OCI-LY1 (cell line): ENCODE measurements around the gene PLXNA3.

Experiments used
- H2AFZ ChIP-seq: fragments of 200-600 bp; sonication (generic), shearing (Covaris generic); 2 replicates; pipeline ENCODE4 v1.6.0; 2014; ENCODE audit warnings: antibody characterized with exemption, mild to moderate bottlenecking, low read length
- H3F3A ChIP-seq: fragments of 200-600 bp; sonication (generic), shearing (Covaris generic); 2 replicates; pipeline ENCODE4 v1.6.0; 2014; ENCODE audit warnings: mild to moderate bottlenecking, antibody characterized with exemption, low read length, moderate library complexity; ENCODE audit not compliant: insufficient read depth
- H3K27ac ChIP-seq: fragments of 200-600 bp; sonication (generic); 2 replicates; pipeline ENCODE4 v1.5.1; 2014; ENCODE audit warnings: low read length, mixed run types, mild to moderate bottlenecking, low read depth; ENCODE audit not compliant: poor library complexity, severe bottlenecking
- H3K27me3 ChIP-seq: fragments of 200-600 bp; sonication (generic); 2 replicates; pipeline ENCODE4 v1.6.0; 2014; ENCODE audit warnings: antibody characterized with exemption, mild to moderate bottlenecking, low read length, moderate library complexity; ENCODE audit not compliant: insufficient read depth
- H3K36me3 ChIP-seq: fragments of 200-600 bp; sonication (generic); 2 replicates; pipeline ENCODE4 v1.6.1; 2014; ENCODE audit warnings: mild to moderate bottlenecking, antibody characterized with exemption, low read length, moderate library complexity, mixed read lengths; ENCODE audit not compliant: insufficient read depth
- H3K4me1 ChIP-seq: fragments of 200-600 bp; sonication (generic); 2 replicates; pipeline ENCODE4 v1.5.1; 2014; ENCODE audit warnings: mild to moderate bottlenecking, low read length, moderate library complexity; ENCODE audit not compliant: insufficient read depth, severe bottlenecking
- H3K4me2 ChIP-seq: fragments of 200-600 bp; sonication (generic), shearing (Covaris generic); 2 replicates; pipeline ENCODE4 v1.6.1; 2014; ENCODE audit warnings: low read length
- H3K4me3 ChIP-seq: fragments of 200-600 bp; sonication (generic); 2 replicates; pipeline ENCODE4 v1.5.1; 2014; ENCODE audit warnings: low read length, low read depth, mild to moderate bottlenecking, mixed read lengths; ENCODE audit not compliant: poor library complexity, severe bottlenecking
- H3K79me2 ChIP-seq: fragments of 200-600 bp; shearing (Covaris generic); 2 replicates; pipeline ENCODE4 v1.6.1; 2016; ENCODE audit warnings: mixed run types, low read length, mixed read lengths; ENCODE audit not compliant: insufficient read depth
- H3K9ac ChIP-seq: fragments of 200-600 bp; sonication (generic), shearing (Covaris generic); 2 replicates; pipeline ENCODE4 v1.6.1; 2014; ENCODE audit warnings: mild to moderate bottlenecking, low read length, mixed read lengths
- H3K9me2 ChIP-seq: fragments of 200-600 bp; sonication (generic), shearing (Covaris generic); 2 replicates; pipeline ENCODE4 v1.6.1; 2014; ENCODE audit warnings: low read depth, mild to moderate bottlenecking, low read length, mixed read lengths
- H3K9me3 ChIP-seq: fragments of 200-600 bp; shearing (Covaris generic); 2 replicates; pipeline ENCODE4 v1.6.1; 2014; ENCODE audit warnings: low read length, mixed read lengths
- H4K20me1 ChIP-seq: fragments of 200-600 bp; sonication (generic), shearing (Covaris generic); 2 replicates; pipeline ENCODE4 v1.6.0; 2016; ENCODE audit warnings: mild to moderate bottlenecking, low read length; ENCODE audit not compliant: insufficient read depth
- CTCF ChIP-seq: fragments of 200-600 bp; sonication (generic), shearing (Covaris generic); IDR thresholded peaks from 2 replicates; pipeline ENCODE4 v1.5.1; 2017; ENCODE audit warnings: mild to moderate bottlenecking, antibody characterized with exemption, low read length, moderate library complexity, mixed read lengths
- EZH2 ChIP-seq: fragments of 200-600 bp; sonication (generic), shearing (Covaris generic); IDR thresholded peaks from 2 replicates; pipeline ENCODE4 v1.8.0; 2017; ENCODE audit warnings: borderline replicate concordance, mixed run types, mild to moderate bottlenecking, antibody characterized with exemption, low read length, moderate library complexity, mixed read lengths

Gene PLXNA3

GRCh38 chrX:154488336-154489075 is 30.4 kb downstream of the PLXNA3 start:
- peaks cover 20% of the 10 kb centered on the region for H3K36me3 ChIP-seq
- no peaks in the 10 kb centered on the region for H4K20me1 ChIP-seq
- H3K4me1 ChIP-seq: peaks cover 39% of the 10 kb centered on the region
- no peak overlapping the region; the same call in 1 of the 2 replicates for H3K9ac ChIP-seq
- no peaks in the 10 kb centered on the region for H3K9me3 ChIP-seq
- no peaks in the 10 kb centered on the region for H3F3A ChIP-seq
- H2AFZ ChIP-seq: no peak overlapping the region
- peak overlapping the region; percentile 8 for H3K27ac ChIP-seq
- H3K79me2 ChIP-seq: no peaks in the 10 kb centered on the region
- TF ChIP-seq EZH2 (no peak), CTCF (no peak)
- no peaks in the 10 kb centered on the region for H3K9me2 ChIP-seq
- H3K4me3 ChIP-seq: peak overlapping the region; percentile 87
- peak overlapping the region; percentile 99; the same call in 1 of the 2 replicates for H3K4me2 ChIP-seq
- no peaks in the 10 kb centered on the region for H3K27me3 ChIP-seq

- peak overlapping the region; percentile 92; the same call in 1 of the 2 replicates for H3K9ac ChIP-seq
- no peaks in the 10 kb centered on the region for H3K9me2 ChIP-seq
- no peaks in the 10 kb centered on the region for H3K27me3 ChIP-seq
- peaks cover 14% of the 10 kb centered on the region for H3K36me3 ChIP-seq
- H3F3A ChIP-seq: no peaks in the 10 kb centered on the region
- H3K4me2 ChIP-seq: peak overlapping the region; percentile 99
- no peaks in the 10 kb centered on the region for H4K20me1 ChIP-seq
- H3K27ac ChIP-seq: peak overlapping the region; percentile 8
- H3K4me1 ChIP-seq: peaks cover 34% of the 10 kb centered on the region
- no peak overlapping the region for H2AFZ ChIP-seq
- H3K79me2 ChIP-seq: no peaks in the 10 kb centered on the region
- TF ChIP-seq CTCF (no peak), EZH2 (no peak)
- no peaks in the 10 kb centered on the region for H3K9me3 ChIP-seq
- H3K4me3 ChIP-seq: peak overlapping the region; percentile 87
These were observed 31.1 kb downstream of the PLXNA3 start for GRCh38 chrX:154489182-154489581.

- Histone ChIP-seq H3K4me2 (peak overlapping the region; percentile 99), H3K9me3 (no peaks in the 10 kb centered on the region), H3F3A (no peaks in the 10 kb centered on the region), H3K4me1 (peaks cover 26% of the 10 kb centered on the region), H3K9ac (peak overlapping the region; percentile 92), H3K27ac (no peak overlapping the region), H2AFZ (no peak overlapping the region), H3K4me3 (peak overlapping the region; percentile 87), H4K20me1 (no peaks in the 10 kb centered on the region), H3K9me2 (no peaks in the 10 kb centered on the region), H3K79me2 (no peaks in the 10 kb centered on the region), H3K36me3 (peaks cover 5% of the 10 kb centered on the region; the same call in 1 of the 2 replicates), H3K27me3 (no peaks in the 10 kb centered on the region)
- TF ChIP-seq EZH2 (no peak), CTCF (no peak)
These were observed 31.9 kb downstream of the PLXNA3 start for GRCh38 chrX:154490021-154490413.
